ENCODE data around the gene ARL2BP. TPM values are rescaled to one million over a fixed set of nuclear protein-coding genes. Genes with fewer than 3 reads are reported as not detected.
A peak's percentile ranks its signal among the peaks of the same experiment; 100 is the strongest.

The ARL2BP gene
- total RNA-seq, 4 donors from 2014 or later = 48.8 to 67.3 (median 65.0) TPM

- TF ChIP-seq CTCF (IDR thresholded peaks at IDR 0.05) = no peak
- DNase-seq (ENCODE audit: low spot score) = no peak
- no peak for ATAC-seq (ENCODE audit: low FRiP score)
Measured at GRCh38 chr16:57283959-57284208, 38.8 kb downstream of the ARL2BP start.

GRCh38 chr16:57284209-57284951 is 39.3 kb downstream of the ARL2BP start, which contains the start of gene PLLP:
Gene PLLP, minus strand, starts transcription at chr16:57284672. Its CDS starts 132 bp downstream, at chr16:57284540.
- no peak for DNase-seq (ENCODE audit: low spot score)
- TF ChIP-seq CTCF (IDR thresholded peaks at IDR 0.05) = no peak
- peak; percentile 71 for ATAC-seq (ENCODE audit: low FRiP score)

- TF ChIP-seq CTCF (IDR thresholded peaks at IDR 0.05) = no peak
- DNase-seq (ENCODE audit: low spot score) (no peak), ATAC-seq (ENCODE audit: low FRiP score) (no peak)
Measured at GRCh38 chr16:57284952-57285363, 39.9 kb downstream of the ARL2BP start.

GRCh38 chr16:57285379-57285778 is 40.3 kb downstream of the ARL2BP start:
- no peak for ATAC-seq (ENCODE audit: low FRiP score)
- DNase-seq (ENCODE audit: low spot score) = no peak
- TF ChIP-seq CTCF (IDR thresholded peaks at IDR 0.05) = no peak

- no peak for ATAC-seq (ENCODE audit: low FRiP score)
Measured at GRCh38 chr16:57289391-57290257, 44.6 kb downstream of the ARL2BP start.

GRCh38 chr16:57297856-57298255 is 52.8 kb downstream of the ARL2BP start:
- DNase-seq (ENCODE audit: low spot score) (no peak), ATAC-seq (ENCODE audit: low FRiP score) (no peak)
- no peak for TF ChIP-seq CTCF (IDR thresholded peaks at IDR 0.05)

More at GRCh38 chr16:57289391-57290257, 44.6 kb downstream of the ARL2BP start:
- no peak for DNase-seq (ENCODE audit: low spot score)
- no peak for TF ChIP-seq CTCF (IDR thresholded peaks at IDR 0.05)

Measured in omental fat pad (tissue), 4 donors.